Hematopoietic multipotent progenitor cell treated with erythropoietin and hydrocortisone succinate and interleukin-3 and kit ligand, for 4 days (in vitro differentiated cells): ENCODE data around the gene WAC.
A peak's percentile ranks its signal among the peaks of the same experiment; 100 is the strongest.

ENCODE experiments used
- DNase-seq: peaks from one replicate; pipeline ENCODE4 v3.0.0-alpha.2; 2015

WAC gene

GRCh38 chr10:28533186-28533564, 257 bp downstream of the WAC start:
- no peak for DNase-seq

GRCh38 chr10:28533571-28534304, 820 bp downstream of the WAC start:
- peak; percentile 83 for DNase-seq

GRCh38 chr10:28535846-28536245, 2.9 kb downstream of the WAC start:
- no peak for DNase-seq

- DNase-seq: no peak
Observed at GRCh38 chr10:28538595-28538994, 5.7 kb downstream of the WAC start.

- DNase-seq: no peak
Observed at GRCh38 chr10:28540145-28540544, 7.2 kb downstream of the WAC start.

GRCh38 chr10:28541717-28542365, 8.9 kb downstream of the WAC start:
- peak; percentile 42 for DNase-seq

- no peak for DNase-seq
Observed at GRCh38 chr10:28542728-28543127, 9.8 kb downstream of the WAC start.

- no peak for DNase-seq
Observed at GRCh38 chr10:28544058-28544457, 11.1 kb downstream of the WAC start.

GRCh38 chr10:28545967-28546644, 13.2 kb downstream of the WAC start:
- DNase-seq: no peak

- no peak for DNase-seq
Observed at GRCh38 chr10:28548781-28549498, 16.0 kb downstream of the WAC start.

GRCh38 chr10:28551086-28551485, 18.2 kb downstream of the WAC start:
- no peak for DNase-seq

GRCh38 chr10:28552775-28553174, 19.9 kb downstream of the WAC start:
- no peak for DNase-seq

GRCh38 chr10:28554009-28554408, 21.1 kb downstream of the WAC start:
- no peak for DNase-seq

GRCh38 chr10:28554952-28555351, 22.0 kb downstream of the WAC start:
- DNase-seq: no peak

- DNase-seq: no peak
Observed at GRCh38 chr10:28555358-28555757, 22.4 kb downstream of the WAC start.

- DNase-seq: no peak
Observed at GRCh38 chr10:28556142-28556541, 23.2 kb downstream of the WAC start.

GRCh38 chr10:28558186-28558585, 25.3 kb downstream of the WAC start:
- no peak for DNase-seq

GRCh38 chr10:28558923-28559508, 26.1 kb downstream of the WAC start:
- no peak for DNase-seq

- DNase-seq: no peak
Observed at GRCh38 chr10:28559618-28560017, 26.7 kb downstream of the WAC start.

GRCh38 chr10:28560617-28561016, 27.7 kb downstream of the WAC start:
- no peak for DNase-seq

- DNase-seq: no peak
Observed at GRCh38 chr10:28561531-28561930, 28.6 kb downstream of the WAC start.

GRCh38 chr10:28564905-28565304, 32.0 kb downstream of the WAC start:
- DNase-seq: no peak

- no peak for DNase-seq
Observed at GRCh38 chr10:28566458-28567015, 33.6 kb downstream of the WAC start.
